Measurements from ENCODE around the gene PARVG.

PARVG gene

GRCh38 chr22:44213489-44214043 is 32.8 kb downstream of the PARVG start:
- Histone ChIP-seq H3K27ac (ENCODE audit: low read depth, low read length) (no peak overlapping the region), H3K36me3 (ENCODE audit: control insufficient read depth, insufficient read depth, low read length) (no peaks in the 10 kb centered on the region), H3K4me1 (ENCODE audit: control insufficient read depth, insufficient read depth, low read length) (no peaks in the 10 kb centered on the region), H3K9ac (ENCODE audit: low read length) (no peak overlapping the region), H3K27me3 (ENCODE audit: control insufficient read depth, insufficient read depth, low read length) (no peaks in the 10 kb centered on the region), H3K9me3 (ENCODE audit: control insufficient read depth, insufficient read depth, low read depth, low read length) (peaks cover 8% of the 10 kb centered on the region; the same call in 1 of the 2 replicates), H3K4me3 (ENCODE audit: low read depth, low read length) (no peak overlapping the region)

- no peak overlapping the region for H3K9ac ChIP-seq (ENCODE audit: low read length)
- H3K4me1 ChIP-seq (ENCODE audit: control insufficient read depth, insufficient read depth, low read length), result no peaks in the 10 kb centered on the region
- H3K9me3 ChIP-seq (ENCODE audit: control insufficient read depth, insufficient read depth, low read depth, low read length), result peaks cover 8% of the 10 kb centered on the region; the same call in 1 of the 2 replicates
- H3K4me3 ChIP-seq (ENCODE audit: low read depth, low read length), result no peak overlapping the region
- H3K27ac ChIP-seq (ENCODE audit: low read depth, low read length), result no peak overlapping the region
- H3K36me3 ChIP-seq (ENCODE audit: control insufficient read depth, insufficient read depth, low read length), result no peaks in the 10 kb centered on the region
- H3K27me3 ChIP-seq (ENCODE audit: control insufficient read depth, insufficient read depth, low read length), result no peaks in the 10 kb centered on the region
Measured at GRCh38 chr22:44214187-44214586, 33.5 kb downstream of the PARVG start.

GRCh38 chr22:44214764-44215163 is 34.0 kb downstream of the PARVG start:
- peaks cover 4% of the 10 kb centered on the region; the same call in 1 of the 2 replicates for H3K9me3 ChIP-seq (ENCODE audit: control insufficient read depth, insufficient read depth, low read depth, low read length)
- no peak overlapping the region for H3K9ac ChIP-seq (ENCODE audit: low read length)
- no peaks in the 10 kb centered on the region for H3K27me3 ChIP-seq (ENCODE audit: control insufficient read depth, insufficient read depth, low read length)
- H3K4me1 ChIP-seq (ENCODE audit: control insufficient read depth, insufficient read depth, low read length), result no peaks in the 10 kb centered on the region
- no peak overlapping the region for H3K27ac ChIP-seq (ENCODE audit: low read depth, low read length)
- H3K4me3 ChIP-seq (ENCODE audit: low read depth, low read length), result no peak overlapping the region
- no peaks in the 10 kb centered on the region for H3K36me3 ChIP-seq (ENCODE audit: control insufficient read depth, insufficient read depth, low read length)

GRCh38 chr22:44215287-44215686 is 34.6 kb downstream of the PARVG start:
- Histone ChIP-seq H3K9me3 (ENCODE audit: control insufficient read depth, insufficient read depth, low read depth, low read length) (peaks cover 3% of the 10 kb centered on the region; the same call in 1 of the 2 replicates), H3K27me3 (ENCODE audit: control insufficient read depth, insufficient read depth, low read length) (no peaks in the 10 kb centered on the region), H3K4me3 (ENCODE audit: low read depth, low read length) (no peak overlapping the region), H3K36me3 (ENCODE audit: control insufficient read depth, insufficient read depth, low read length) (no peaks in the 10 kb centered on the region), H3K9ac (ENCODE audit: low read length) (no peak overlapping the region), H3K4me1 (ENCODE audit: control insufficient read depth, insufficient read depth, low read length) (no peaks in the 10 kb centered on the region), H3K27ac (ENCODE audit: low read depth, low read length) (no peak overlapping the region)

GRCh38 chr22:44217346-44217745 is 36.6 kb downstream of the PARVG start:
- Histone ChIP-seq H3K36me3 (ENCODE audit: control insufficient read depth, insufficient read depth, low read length) (no peaks in the 10 kb centered on the region), H3K9ac (ENCODE audit: low read length) (no peak overlapping the region), H3K4me1 (ENCODE audit: control insufficient read depth, insufficient read depth, low read length) (no peaks in the 10 kb centered on the region), H3K9me3 (ENCODE audit: control insufficient read depth, insufficient read depth, low read depth, low read length) (peaks cover 12% of the 10 kb centered on the region), H3K27me3 (ENCODE audit: control insufficient read depth, insufficient read depth, low read length) (no peaks in the 10 kb centered on the region), H3K4me3 (ENCODE audit: low read depth, low read length) (no peak overlapping the region), H3K27ac (ENCODE audit: low read depth, low read length) (no peak overlapping the region)

GRCh38 chr22:44218071-44218470 is 37.3 kb downstream of the PARVG start:
- H3K4me1 ChIP-seq (ENCODE audit: control insufficient read depth, insufficient read depth, low read length), result no peaks in the 10 kb centered on the region
- no peaks in the 10 kb centered on the region for H3K27me3 ChIP-seq (ENCODE audit: control insufficient read depth, insufficient read depth, low read length)
- peaks cover 12% of the 10 kb centered on the region for H3K9me3 ChIP-seq (ENCODE audit: control insufficient read depth, insufficient read depth, low read depth, low read length)
- H3K36me3 ChIP-seq (ENCODE audit: control insufficient read depth, insufficient read depth, low read length), result no peaks in the 10 kb centered on the region
- no peak overlapping the region for H3K27ac ChIP-seq (ENCODE audit: low read depth, low read length)
- no peak overlapping the region for H3K9ac ChIP-seq (ENCODE audit: low read length)
- H3K4me3 ChIP-seq (ENCODE audit: low read depth, low read length), result no peak overlapping the region

- Histone ChIP-seq H3K27me3 (ENCODE audit: control insufficient read depth, insufficient read depth, low read length) (no peaks in the 10 kb centered on the region), H3K9ac (ENCODE audit: low read length) (no peak overlapping the region), H3K9me3 (ENCODE audit: control insufficient read depth, insufficient read depth, low read depth, low read length) (peaks cover 12% of the 10 kb centered on the region), H3K27ac (ENCODE audit: low read depth, low read length) (no peak overlapping the region), H3K36me3 (ENCODE audit: control insufficient read depth, insufficient read depth, low read length) (no peaks in the 10 kb centered on the region), H3K4me1 (ENCODE audit: control insufficient read depth, insufficient read depth, low read length) (no peaks in the 10 kb centered on the region), H3K4me3 (ENCODE audit: low read depth, low read length) (no peak overlapping the region)
Measured at GRCh38 chr22:44219101-44219870, 38.6 kb downstream of the PARVG start.

GRCh38 chr22:44220727-44221680 is 40.3 kb downstream of the PARVG start:
- no peak overlapping the region for H3K9ac ChIP-seq (ENCODE audit: low read length)
- no peaks in the 10 kb centered on the region for H3K36me3 ChIP-seq (ENCODE audit: control insufficient read depth, insufficient read depth, low read length)
- H3K4me3 ChIP-seq (ENCODE audit: low read depth, low read length), result no peak overlapping the region
- H3K4me1 ChIP-seq (ENCODE audit: control insufficient read depth, insufficient read depth, low read length), result no peaks in the 10 kb centered on the region
- H3K27me3 ChIP-seq (ENCODE audit: control insufficient read depth, insufficient read depth, low read length), result no peaks in the 10 kb centered on the region
- H3K9me3 ChIP-seq (ENCODE audit: control insufficient read depth, insufficient read depth, low read depth, low read length), result peaks cover 9% of the 10 kb centered on the region; the same call in 1 of the 2 replicates
- H3K27ac ChIP-seq (ENCODE audit: low read depth, low read length), result no peak overlapping the region

GRCh38 chr22:44221710-44222475 is 41.2 kb downstream of the PARVG start:
- H3K9me3 ChIP-seq (ENCODE audit: control insufficient read depth, insufficient read depth, low read depth, low read length), result peaks cover 11% of the 10 kb centered on the region; the same call in 1 of the 2 replicates
- H3K36me3 ChIP-seq (ENCODE audit: control insufficient read depth, insufficient read depth, low read length), result no peaks in the 10 kb centered on the region
- H3K9ac ChIP-seq (ENCODE audit: low read length), result no peak overlapping the region
- no peak overlapping the region for H3K27ac ChIP-seq (ENCODE audit: low read depth, low read length)
- H3K27me3 ChIP-seq (ENCODE audit: control insufficient read depth, insufficient read depth, low read length), result no peaks in the 10 kb centered on the region
- no peak overlapping the region for H3K4me3 ChIP-seq (ENCODE audit: low read depth, low read length)
- no peaks in the 10 kb centered on the region for H3K4me1 ChIP-seq (ENCODE audit: control insufficient read depth, insufficient read depth, low read length)

- Histone ChIP-seq H3K4me1 (ENCODE audit: control insufficient read depth, insufficient read depth, low read length) (no peaks in the 10 kb centered on the region), H3K36me3 (ENCODE audit: control insufficient read depth, insufficient read depth, low read length) (no peaks in the 10 kb centered on the region), H3K4me3 (ENCODE audit: low read depth, low read length) (no peak overlapping the region), H3K9ac (ENCODE audit: low read length) (no peak overlapping the region), H3K9me3 (ENCODE audit: control insufficient read depth, insufficient read depth, low read depth, low read length) (peaks cover 19% of the 10 kb centered on the region), H3K27me3 (ENCODE audit: control insufficient read depth, insufficient read depth, low read length) (no peaks in the 10 kb centered on the region), H3K27ac (ENCODE audit: low read depth, low read length) (no peak overlapping the region)
Measured at GRCh38 chr22:44224166-44224565, 43.4 kb downstream of the PARVG start.
